Progenitor cell of endocrine pancreas (in vitro differentiated cells): ENCODE results near the gene OTUB2. TPM values are rescaled to one million over a fixed set of nuclear protein-coding genes. Genes with fewer than 3 reads are reported as not detected.

Source experiments
- DNase-seq: peaks from one replicate; pipeline ENCODE4 v3.0.0; 2021; ENCODE audit warnings: low spot score; ENCODE audit not compliant: unreplicated experiment
- H3K27ac Mint-ChIP-seq: 2 replicates; pipeline ENCODE4 v1.8.0; 2021; ENCODE audit warnings: mild to moderate bottlenecking, moderate library complexity, mixed read lengths
- H3K27me3 Mint-ChIP-seq: 2 replicates; pipeline ENCODE4 v1.8.0; 2021; ENCODE audit warnings: mixed read lengths
- H3K36me3 Mint-ChIP-seq: 2 replicates; pipeline ENCODE4 v1.8.0; 2022; ENCODE audit warnings: mixed read lengths; ENCODE audit not compliant: insufficient read depth
- H3K4me1 Mint-ChIP-seq: 2 replicates; pipeline ENCODE4 v1.8.0; 2021; ENCODE audit warnings: low read depth, mixed read lengths
- H3K4me3 Mint-ChIP-seq: 2 replicates; pipeline ENCODE4 v1.8.0; 2021; ENCODE audit warnings: low read depth, mild to moderate bottlenecking, moderate library complexity, mixed read lengths
- H3K9me3 Mint-ChIP-seq: 2 replicates; pipeline ENCODE4 v1.8.0; 2021; ENCODE audit warnings: low read depth, mixed read lengths
- CTCF ChIP-seq: fragments of 200-600 bp; sonication (generic); IDR thresholded peaks from one replicate; pipeline ENCODE4 v1.5.0; 2021; ENCODE audit warnings: antibody characterized with exemption, mild to moderate bottlenecking; ENCODE audit not compliant: unreplicated experiment
- total RNA-seq: library from RNA; stranded (reverse); gene quantifications from 2 replicates; pipeline ENCODE4 v1.2.1, GENCODE V29; 2021

The OTUB2 gene
- total RNA-seq, 1 donor from 2014 or later, result 7.0 TPM

GRCh38 chr14:93997916-93998870 is 27.9 kb upstream of the OTUB2 start:
- Mint-ChIP-seq H3K36me3 (no peaks in the 10 kb centered on the region), H3K27ac (no peak overlapping the region), H3K4me3 (no peak overlapping the region), H3K27me3 (peaks cover 22% of the 10 kb centered on the region), H3K9me3 (no peaks in the 10 kb centered on the region), H3K4me1 (no peaks in the 10 kb centered on the region)
- no peak for DNase-seq
- TF ChIP-seq CTCF, result no peak

- Mint-ChIP-seq H3K27me3 (peaks cover 26% of the 10 kb centered on the region), H3K9me3 (no peaks in the 10 kb centered on the region), H3K4me3 (no peak overlapping the region), H3K36me3 (no peaks in the 10 kb centered on the region), H3K4me1 (no peaks in the 10 kb centered on the region), H3K27ac (no peak overlapping the region)
- DNase-seq, result no peak
- TF ChIP-seq CTCF, result no peak
Observed at GRCh38 chr14:93998871-93999403, 27.2 kb upstream of the OTUB2 start.

DNA sequence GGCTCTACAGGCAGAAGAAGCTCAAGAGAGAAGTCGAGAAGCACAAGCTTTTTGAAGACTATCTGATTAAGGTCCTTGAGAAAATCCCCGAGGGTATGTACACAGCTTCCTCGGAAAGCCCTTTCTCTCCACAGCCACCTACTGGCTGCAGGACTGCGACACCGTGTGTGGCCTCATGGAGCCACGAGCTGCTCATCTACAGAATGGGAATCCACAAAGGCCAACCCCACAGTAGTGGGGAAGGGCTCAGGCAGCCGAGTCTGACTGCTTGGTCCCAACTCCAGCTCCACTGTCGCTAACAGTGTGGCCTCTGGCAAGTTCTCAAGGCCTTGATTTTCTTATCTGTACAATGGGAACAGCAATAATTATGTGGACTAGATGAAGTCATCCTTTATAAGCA is 26.6 kb upstream of the OTUB2 start:
- no peak for TF ChIP-seq CTCF
- Mint-ChIP-seq H3K9me3 (no peaks in the 10 kb centered on the region), H3K4me1 (no peaks in the 10 kb centered on the region), H3K4me3 (no peak overlapping the region), H3K27me3 (peaks cover 26% of the 10 kb centered on the region), H3K27ac (no peak overlapping the region), H3K36me3 (no peaks in the 10 kb centered on the region)
- DNase-seq, result no peak

DNA sequence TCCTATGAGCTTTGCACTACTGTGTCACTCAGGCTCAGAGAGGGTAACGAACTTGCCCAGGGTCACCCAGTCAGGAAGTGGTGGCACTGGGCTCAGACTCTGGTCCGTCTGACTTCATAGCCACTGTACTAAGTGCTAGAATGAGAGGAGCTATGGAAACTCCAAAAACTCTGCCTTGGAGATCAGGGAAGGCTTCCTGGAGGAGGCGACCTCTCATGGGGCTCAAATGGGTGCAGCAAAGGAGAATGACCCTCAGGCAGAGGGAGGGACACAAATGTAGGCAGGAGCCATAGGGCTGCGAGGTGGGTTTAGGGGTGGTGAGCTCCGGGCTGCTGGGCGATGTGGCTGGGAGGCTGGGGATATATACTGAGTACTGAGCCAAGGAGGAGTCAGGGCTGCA is 25.9 kb upstream of the OTUB2 start:
- no peak for DNase-seq
- TF ChIP-seq CTCF, result no peak
- Mint-ChIP-seq H3K36me3 (no peaks in the 10 kb centered on the region), H3K4me1 (no peaks in the 10 kb centered on the region), H3K4me3 (no peak overlapping the region), H3K27ac (no peak overlapping the region), H3K27me3 (peaks cover 28% of the 10 kb centered on the region), H3K9me3 (no peaks in the 10 kb centered on the region)

DNA sequence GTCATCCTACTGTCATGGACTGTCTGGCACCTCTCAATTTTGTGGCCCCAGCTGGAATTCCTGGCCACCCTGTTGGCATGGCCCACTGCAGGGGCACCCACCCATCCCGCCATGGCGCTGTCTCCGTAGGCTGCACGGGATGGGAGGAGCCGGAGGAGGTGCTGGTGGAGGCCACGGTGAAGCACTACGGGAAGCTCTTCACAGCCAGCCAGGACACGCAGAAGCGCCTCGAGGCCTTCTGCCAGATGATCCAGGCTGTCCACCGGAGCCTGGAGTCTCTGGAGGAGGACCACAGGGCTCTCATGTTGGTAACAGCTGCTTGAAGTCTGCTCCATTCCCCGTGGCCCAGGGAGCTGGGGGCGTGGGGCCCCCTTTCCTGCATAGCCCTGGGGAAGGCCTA is 25.1 kb upstream of the OTUB2 start:
- H3K27me3 Mint-ChIP-seq, result peaks cover 24% of the 10 kb centered on the region
- no peaks in the 10 kb centered on the region for H3K9me3 Mint-ChIP-seq

More for the DNA sequence above, 25.1 kb upstream of the OTUB2 start:
- Mint-ChIP-seq H3K36me3 (no peaks in the 10 kb centered on the region), H3K4me1 (no peaks in the 10 kb centered on the region), H3K4me3 (no peak overlapping the region), H3K27ac (no peak overlapping the region)
- TF ChIP-seq CTCF, result no peak
- DNase-seq, result no peak
